HEK293 (cell line): ENCODE measurements around the gene XK.

Experiments used
- CTCF ChIA-PET: fragments of 350-600 bp; formaldehyde crosslinking; extraction: SDS; loops from one replicate; lab custom pipeline; 2021; ENCODE audit warnings: antibody characterized with exemption; lab: Yijun Ruan, JAX
- POLR2A ChIA-PET: fragments of 300-600 bp; formaldehyde crosslinking; extraction: SDS; loops from one replicate; lab custom pipeline; 2020; ENCODE audit warnings: antibody characterized with exemption, inconsistent platforms; lab: Yijun Ruan, JAX
- H3K27ac ChIP-seq: fragments of 200-500 bp; sonication (Bioruptor generic); 2 replicates; pipeline ENCODE4 v1.5.1; 2014; ENCODE audit warnings: low read depth, low read length, control low read depth, inconsistent platforms; ENCODE audit errors: extremely low read depth
- H3K36me3 ChIP-seq, 2 experiments: fragments of 200-500 bp in 1 of 2; sonication (Bioruptor generic) in 1 of 2; 1 replicate in 1 of 2; 2 replicates in 1 of 2; pipeline ENCODE4 v1.5.1; 2014 to 2017; ENCODE audit warnings: inconsistent platforms in 2 of 2, low read length in 2 of 2; ENCODE audit not compliant: control insufficient read depth in 2 of 2, insufficient read depth in 1 of 2
- H3K4me1 ChIP-seq: fragments of 200-500 bp; sonication (Bioruptor generic); 2 replicates; pipeline ENCODE4 v1.5.1; 2014; ENCODE audit warnings: mild to moderate bottlenecking, low read length, inconsistent platforms; ENCODE audit not compliant: control insufficient read depth, insufficient read depth
- H3K4me3 ChIP-seq: 2 replicates; pipeline ENCODE4 v1.5.1; 2011; ENCODE audit warnings: low read depth, mild to moderate bottlenecking, control low read depth, low read length, moderate library complexity
- H3K9me3 ChIP-seq: fragments of 200-500 bp; sonication (Bioruptor generic); 2 replicates; pipeline ENCODE4 v1.5.1; 2014; ENCODE audit warnings: low read depth, low read length, inconsistent platforms; ENCODE audit not compliant: control insufficient read depth, insufficient read depth
- GLI4 ChIP-seq: fragments of 450-650 bp; formaldehyde crosslinking; IDR thresholded peaks from 2 replicates; pipeline ENCODE4 v1.5.1; 2016; ENCODE audit warnings: missing biosample characterization, missing genetic modification characterization
- MZF1 ChIP-seq: fragments of 450-650 bp; formaldehyde crosslinking; IDR thresholded peaks from 2 replicates; pipeline ENCODE4 v1.5.1; 2017; ENCODE audit warnings: missing biosample characterization, missing genetic modification characterization, borderline replicate concordance
- PATZ1 ChIP-seq: fragments of 450-650 bp; formaldehyde crosslinking; IDR thresholded peaks from 2 replicates; pipeline ENCODE4 v1.5.1; 2016; ENCODE audit warnings: missing biosample characterization, missing genetic modification characterization
- SETDB1 ChIP-seq: IDR thresholded peaks from one replicate; pipeline ENCODE4 v1.6.1; 2017; ENCODE audit warnings: mild to moderate bottlenecking, low read length, moderate library complexity, mixed read lengths; ENCODE audit not compliant: insufficient read length
- ZBTB10 ChIP-seq: fragments of 450-650 bp; formaldehyde crosslinking; IDR thresholded peaks from 2 replicates; pipeline ENCODE4 v1.5.1; 2016; ENCODE audit warnings: missing biosample characterization, missing genetic modification characterization
- ZBTB44 ChIP-seq: fragments of 450-650 bp; IDR thresholded peaks from 2 replicates; pipeline ENCODE4 v1.5.1; 2018; ENCODE audit warnings: missing biosample characterization, mild to moderate bottlenecking, missing genetic modification characterization
- ZBTB48 ChIP-seq: fragments of 450-650 bp; formaldehyde crosslinking; IDR thresholded peaks from 2 replicates; pipeline ENCODE4 v1.5.1; 2016; ENCODE audit warnings: missing biosample characterization, missing genetic modification characterization
- ZNF121 ChIP-seq: fragments of 450-650 bp; formaldehyde crosslinking; IDR thresholded peaks from 2 replicates; pipeline ENCODE4 v1.5.1; 2016; ENCODE audit warnings: missing biosample characterization, missing genetic modification characterization
- ZNF133 ChIP-seq: fragments of 450-650 bp; formaldehyde crosslinking; IDR thresholded peaks from 2 replicates; pipeline ENCODE4 v1.5.1; 2016; ENCODE audit warnings: missing biosample characterization, missing genetic modification characterization
- ZNF26 ChIP-seq: fragments of 450-650 bp; formaldehyde crosslinking; IDR thresholded peaks from 2 replicates; pipeline ENCODE4 v1.5.1; 2016; ENCODE audit warnings: missing biosample characterization, missing genetic modification characterization
- ZNF274 ChIP-seq, 2 experiments: fragments of 200-500 bp in 1 of 2; fragments of 450-650 bp in 1 of 2; sonication (Bioruptor generic) in 1 of 2; formaldehyde crosslinking in 1 of 2; IDR thresholded peaks; 2 replicates each; pipeline versions ENCODE4 v1.5.1 to v1.6.1; 2014 to 2016; ENCODE audit warnings: borderline replicate concordance in 1 of 2, inconsistent platforms in 1 of 2, low read length in 1 of 2, missing biosample characterization in 1 of 2, missing genetic modification characterization in 1 of 2
- ZNF280D ChIP-seq: fragments of 450-650 bp; formaldehyde crosslinking; IDR thresholded peaks from 2 replicates; pipeline ENCODE4 v1.5.1; 2016; ENCODE audit warnings: missing biosample characterization, missing genetic modification characterization
- ZNF302 ChIP-seq: fragments of 450-650 bp; formaldehyde crosslinking; IDR thresholded peaks from 2 replicates; pipeline ENCODE4 v1.5.1; 2016; ENCODE audit warnings: missing biosample characterization, missing genetic modification characterization, low read depth
- ZNF324 ChIP-seq: fragments of 450-650 bp; formaldehyde crosslinking; IDR thresholded peaks from 2 replicates; pipeline ENCODE4 v1.5.1; 2016; ENCODE audit warnings: missing biosample characterization, missing genetic modification characterization
- ZNF37A ChIP-seq: fragments of 450-650 bp; IDR thresholded peaks from 2 replicates; pipeline ENCODE4 v1.5.1; 2018; ENCODE audit warnings: missing biosample characterization, missing genetic modification characterization
- ZNF426 ChIP-seq: fragments of 450-650 bp; formaldehyde crosslinking; IDR thresholded peaks from 2 replicates; pipeline ENCODE4 v1.5.1; 2017; ENCODE audit warnings: missing biosample characterization, missing genetic modification characterization, mild to moderate bottlenecking, inconsistent platforms, moderate library complexity
- ZNF571 ChIP-seq: fragments of 450-650 bp; formaldehyde crosslinking; IDR thresholded peaks from 2 replicates; pipeline ENCODE4 v1.5.0; 2017; ENCODE audit warnings: missing biosample characterization, missing genetic modification characterization
- ZNF660 ChIP-seq: fragments of 450-650 bp; IDR thresholded peaks from 2 replicates; pipeline ENCODE4 v1.5.1; 2018; ENCODE audit warnings: missing biosample characterization, mild to moderate bottlenecking, missing genetic modification characterization
- ZNF747 ChIP-seq: fragments of 450-650 bp; formaldehyde crosslinking; IDR thresholded peaks from 2 replicates; pipeline ENCODE4 v1.5.1; 2016; ENCODE audit warnings: missing biosample characterization, missing genetic modification characterization
- ZNF785 ChIP-seq: fragments of 450-650 bp; formaldehyde crosslinking; IDR thresholded peaks from 2 replicates; pipeline ENCODE4 v1.5.1; 2016; ENCODE audit warnings: missing biosample characterization, missing genetic modification characterization
- ZNF843 ChIP-seq: fragments of 450-650 bp; formaldehyde crosslinking; IDR thresholded peaks from 2 replicates; pipeline ENCODE4 v1.5.1; 2016; ENCODE audit warnings: missing biosample characterization, missing genetic modification characterization
- ZSCAN16 ChIP-seq: fragments of 450-650 bp; formaldehyde crosslinking; IDR thresholded peaks from 2 replicates; pipeline ENCODE4 v1.5.1; 2016; ENCODE audit warnings: missing biosample characterization, missing genetic modification characterization

Gene XK

GRCh38 chrX:37690119-37690518 is 4.5 kb downstream of the XK start:
- Histone ChIP-seq H3K27ac (no peak overlapping the region), H3K4me3 (no peak overlapping the region), H3K4me1 (no peaks in the 10 kb centered on the region), H3K36me3 (no peaks in the 10 kb centered on the region), H3K9me3 (no peaks in the 10 kb centered on the region)
- ChIA-PET POLR2A (no interaction called here), CTCF (no interaction called here)
- TF ChIP-seq ZNF37A (tag by site-specific recombination): no peak
- TF ChIP-seq GLI4 (tag by site-specific recombination): no peak
- no peak for TF ChIP-seq ZNF121 (tag by site-specific recombination)
- TF ChIP-seq ZNF133 (tag by site-specific recombination): no peak
- no peak for TF ChIP-seq ZSCAN16 (tag by site-specific recombination)
- no peak for TF ChIP-seq ZNF26
- no peak for TF ChIP-seq ZNF571 (tag by site-specific recombination)
- TF ChIP-seq ZNF785 (tag by site-specific recombination): no peak
- TF ChIP-seq ZBTB48 (tag by site-specific recombination): no peak
- TF ChIP-seq ZBTB10 (tag by site-specific recombination): no peak
- TF ChIP-seq ZBTB44 (tag by site-specific recombination): no peak

- H3K4me3 ChIP-seq: no peak overlapping the region
- H3K36me3 ChIP-seq: no peaks in the 10 kb centered on the region
- CTCF ChIA-PET: interaction anchor here (0.5 to 0.9 kb wide), 2 partner anchors 8 kb away, joined by 3 to 4 read pairs; no protein-coding TSS in a partner anchor
- H3K9me3 ChIP-seq: no peaks in the 10 kb centered on the region
- POLR2A ChIA-PET: no interaction called here
- no peak overlapping the region for H3K27ac ChIP-seq
- H3K4me1 ChIP-seq: no peaks in the 10 kb centered on the region; the same call in 1 of the 2 replicates
- TF ChIP-seq ZNF274 (IDR thresholded peaks at IDR 0.05; ENCODE audit: low read length) (no peak), ZNF274 (tag by site-specific recombination; IDR thresholded peaks at IDR 0.05; ENCODE audit: borderline replicate concordance) (no peak), PATZ1 (tag by site-specific recombination) (no peak), ZNF660 (tag by site-specific recombination) (no peak), ZBTB44 (tag by site-specific recombination) (no peak), ZNF302 (tag by site-specific recombination) (no peak), MZF1 (tag by site-specific recombination) (no peak), ZNF324 (tag by site-specific recombination) (no peak), SETDB1 (no peak), ZNF747 (tag by site-specific recombination) (no peak), ZNF280D (tag by site-specific recombination) (no peak), ZNF843 (tag by site-specific recombination) (no peak), ZNF426 (tag by site-specific recombination) (no peak)
Measured at GRCh38 chrX:37692918-37693317, 7.3 kb downstream of the XK start.
